SW480 (cell line): ENCODE data around the gene NELFA.

Source experiments
- DNase-seq: peaks from one replicate; pipeline ENCODE4 v3.0.0-alpha.2; 2016; ENCODE audit warnings: low spot score

NELFA gene

GRCh38 chr4:1933700-1934099 lies 75.1 kb downstream of the NELFA start:
- DNase-seq, result no peak

GRCh38 chr4:1932736-1933135 lies 76.0 kb downstream of the NELFA start:
- DNase-seq, result no peak
